HL-60 (cell line): ENCODE measurements around the gene RYR2.

Experiments
- DNase-seq, 2 experiments: peaks; one replicate each; pipeline ENCODE4 v3.0.0-alpha.2; 2010 to 2020; ENCODE audit warnings: low read depth in 1 of 2, low spot score in 1 of 2
- H3K27ac ChIP-seq: fragments of 250-450 bp; sonication (Bioruptor Pico); replicated peaks from 2 replicates; pipeline ENCODE4 v1.5.1; 2020; ENCODE audit warnings: mild to moderate bottlenecking, moderate library complexity
- H3K27me3 ChIP-seq: fragments of 250-450 bp; sonication (Bioruptor Pico); 2 replicates; pipeline ENCODE4 v1.5.1; 2021; ENCODE audit warnings: mild to moderate bottlenecking, moderate library complexity; ENCODE audit not compliant: insufficient read depth, poor library complexity, severe bottlenecking
- H3K4me3 ChIP-seq: replicated peaks from 2 replicates; pipeline ENCODE4 v1.5.1; 2011; ENCODE audit warnings: mild to moderate bottlenecking, control low read depth, low read length; ENCODE audit not compliant: insufficient read depth
- CTCF ChIP-seq: IDR thresholded peaks from one replicate; pipeline ENCODE4 v1.5.1; 2011; ENCODE audit warnings: low read length, control low read depth, inconsistent platforms; ENCODE audit not compliant: insufficient read depth
- GABPA ChIP-seq: IDR thresholded peaks from 2 replicates; pipeline ENCODE4 v1.6.1; 2012; ENCODE audit warnings: low read depth
- POLR2AphosphoS5 ChIP-seq: IDR thresholded peaks from 2 replicates; pipeline ENCODE4 v1.6.1; 2012; ENCODE audit warnings: low read depth
- REST ChIP-seq: IDR thresholded peaks from 2 replicates; pipeline ENCODE4 v1.6.1; 2012; ENCODE audit warnings: low read depth; ENCODE audit not compliant: insufficient replicate concordance
- SPI1 ChIP-seq: IDR thresholded peaks from 2 replicates; pipeline ENCODE4 v1.6.1; 2012; ENCODE audit warnings: low read depth, mild to moderate bottlenecking, borderline replicate concordance

Gene RYR2

GRCh38 chr1:237180256-237180655 is 138.3 kb downstream of the RYR2 start:
- TF ChIP-seq REST: no peak
- no peak for TF ChIP-seq GABPA
- TF ChIP-seq POLR2AphosphoS5: no peak
- no peak for TF ChIP-seq SPI1
- no peak for TF ChIP-seq CTCF
- H3K27me3 ChIP-seq: peaks cover 2% of the 10 kb centered on the region
- H3K4me3 ChIP-seq: no peak overlapping the region
- DNase-seq: no peak
- H3K27ac ChIP-seq: no peak overlapping the region

GRCh38 chr1:237181743-237182317 is 139.8 kb downstream of the RYR2 start:
- H3K4me3 ChIP-seq: no peak overlapping the region
- no peak for DNase-seq
- H3K27ac ChIP-seq: no peak overlapping the region
- no peak for TF ChIP-seq REST
- no peak for TF ChIP-seq POLR2AphosphoS5
- TF ChIP-seq SPI1: no peak
- no peak for TF ChIP-seq GABPA
- no peak for TF ChIP-seq CTCF
- H3K27me3 ChIP-seq: peaks cover 2% of the 10 kb centered on the region

- peaks cover 2% of the 10 kb centered on the region for H3K27me3 ChIP-seq
- no peak overlapping the region for H3K4me3 ChIP-seq
- H3K27ac ChIP-seq: no peak overlapping the region
- no peak for DNase-seq
- TF ChIP-seq POLR2AphosphoS5 (no peak), REST (no peak), SPI1 (no peak), GABPA (no peak), CTCF (no peak)
These were observed 142.1 kb downstream of the RYR2 start for GRCh38 chr1:237183963-237184540.
